Amniotic stem cell (primary cell): ENCODE data around the gene ANKRD36C.
"Not testable (repeated sequence)": the region's sequence is repeated elsewhere in the genome, so short reads cannot be mapped to it uniquely, and the experiment has no call there.

Experiments used
- DNase-seq: peaks from one replicate; lab custom pipeline; 2025; lab: John Stamatoyannopoulos, UW

The ANKRD36C gene

DNA sequence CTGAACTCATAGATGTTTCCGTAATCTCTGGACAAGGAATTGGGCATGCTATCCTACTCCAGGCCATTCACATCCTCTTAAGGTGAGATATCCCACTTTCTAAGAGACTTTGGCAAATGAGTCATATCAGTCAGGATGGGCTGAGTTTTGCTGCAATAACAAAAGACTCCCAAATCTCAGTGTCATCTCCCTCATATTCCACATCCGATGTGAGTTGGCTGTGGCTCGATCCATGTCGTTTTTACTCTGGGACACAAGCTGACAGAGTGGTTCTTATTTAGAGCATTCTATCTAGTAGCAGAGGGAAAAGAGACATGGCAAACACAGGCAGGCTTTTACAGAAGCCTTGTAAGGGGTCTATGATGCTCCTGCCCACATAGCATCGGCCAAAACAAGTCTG, 14.6 kb upstream of the ANKRD36C start:
- not testable (repeated sequence) for DNase-seq

DNA sequence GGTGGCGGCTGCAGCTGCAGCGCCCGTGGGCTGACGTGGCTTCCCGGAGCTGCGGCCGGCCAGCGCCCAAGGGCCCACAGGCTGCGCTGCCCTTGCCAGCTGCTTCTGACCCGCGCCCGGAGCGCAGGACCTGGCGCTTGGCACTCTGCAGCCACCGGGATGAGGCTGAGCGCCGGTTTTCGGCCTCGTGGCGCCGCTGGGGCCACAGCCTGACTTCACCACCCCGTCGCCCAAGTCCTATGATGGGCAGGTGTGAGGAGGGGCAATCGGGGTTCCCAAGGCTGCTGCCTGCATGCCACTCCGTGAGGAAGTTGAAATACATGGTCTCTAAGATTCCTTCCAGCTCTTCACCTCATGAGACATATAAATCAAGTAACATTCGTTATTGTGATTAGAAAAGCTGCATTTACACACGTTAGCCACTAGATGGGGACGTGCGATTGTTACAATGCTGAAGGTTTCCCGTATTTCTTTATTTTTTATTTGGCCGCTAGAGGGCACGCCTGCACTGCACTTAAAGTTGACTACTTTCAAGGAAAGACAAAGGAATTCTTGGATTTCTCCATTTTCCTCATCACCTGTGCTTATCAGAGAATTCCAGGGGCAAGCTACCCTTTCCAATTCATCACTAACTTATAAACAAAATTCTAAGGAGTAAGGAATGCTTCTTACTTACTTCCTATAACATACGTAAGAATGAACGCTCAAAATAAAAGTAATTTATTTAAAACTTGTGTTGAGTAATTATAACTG, 1.1 kb upstream of the ANKRD36C start:
- DNase-seq, result not testable (repeated sequence)

DNA sequence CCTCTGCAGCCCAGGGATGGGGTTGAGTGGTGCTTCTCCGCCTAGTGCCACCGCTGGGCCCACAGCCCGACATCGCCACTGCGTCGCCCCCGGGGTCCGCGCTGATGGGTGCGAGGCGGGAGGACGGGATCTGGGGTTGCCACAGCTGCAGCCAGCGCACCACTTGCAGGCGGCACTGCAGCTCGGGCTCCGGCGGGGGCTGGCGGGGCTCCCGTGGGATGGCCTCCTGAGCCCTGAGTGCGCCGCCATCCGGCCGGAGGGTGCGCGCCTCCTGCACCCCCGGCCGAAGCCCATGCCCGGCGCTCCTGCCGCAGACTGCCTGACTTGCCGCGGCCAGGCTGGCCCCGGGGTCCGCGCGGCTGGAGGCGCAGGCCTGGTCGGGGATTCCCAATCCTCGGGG, 478 bp upstream of the ANKRD36C start:
- not testable (repeated sequence) for DNase-seq

DNA sequence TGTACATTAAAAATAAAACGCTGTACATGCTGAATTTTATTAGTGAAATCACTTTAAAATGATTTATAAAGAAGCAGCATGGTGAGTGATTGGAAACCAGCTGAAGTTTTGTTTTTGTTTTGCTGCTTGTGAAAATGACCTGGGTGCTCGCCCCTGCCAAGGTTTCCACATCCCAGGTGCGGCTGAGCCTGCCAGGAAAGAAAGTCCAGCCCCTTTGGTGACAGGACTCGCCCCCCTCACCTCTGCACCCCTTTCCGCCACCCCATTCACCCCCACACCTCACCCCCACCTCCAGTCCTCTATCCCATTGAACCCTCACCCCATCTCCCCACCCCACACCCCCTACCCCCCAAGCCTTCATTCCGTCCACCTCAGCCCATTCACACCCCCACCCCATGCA, 740 bp downstream of the ANKRD36C start:
- not testable (repeated sequence) for DNase-seq

DNA sequence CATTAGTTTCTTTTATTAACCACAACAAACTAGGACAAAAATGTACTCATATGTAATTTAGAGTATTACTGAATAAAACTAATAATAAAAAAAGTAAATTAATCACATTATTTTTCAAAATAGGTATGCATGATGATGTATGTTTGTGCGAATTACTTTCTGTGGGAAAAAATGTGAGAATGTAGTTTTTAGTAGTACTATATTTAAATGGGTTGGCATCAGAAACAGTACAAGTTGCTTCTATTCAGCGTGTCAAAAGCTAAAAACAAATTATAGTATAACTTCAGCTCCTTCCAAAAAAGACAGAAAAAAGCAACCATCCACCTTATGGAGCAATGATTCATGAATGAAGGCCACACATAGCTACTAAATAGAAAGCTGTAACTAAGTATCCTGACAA, 40.0 kb downstream of the ANKRD36C start:
- DNase-seq, result not testable (repeated sequence)

DNA sequence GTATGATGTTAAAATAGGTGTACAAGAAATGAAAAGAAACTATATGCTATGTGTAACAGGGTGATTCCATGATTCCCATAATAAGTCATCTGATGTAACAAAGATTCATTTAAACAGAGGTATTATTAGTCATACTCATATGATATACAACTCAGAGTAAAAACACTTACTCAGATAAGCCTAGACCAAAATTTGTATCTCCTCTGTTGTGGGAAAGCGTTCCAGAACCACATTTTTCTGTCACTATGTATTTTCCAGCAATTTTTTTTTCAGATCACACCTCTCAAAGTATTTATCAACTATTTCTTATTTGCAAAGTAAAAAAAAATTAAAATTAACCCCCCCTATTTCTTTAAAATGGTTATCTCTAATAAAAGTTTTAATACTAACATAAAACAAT, 43.6 kb downstream of the ANKRD36C start:
- DNase-seq, result not testable (repeated sequence)

DNA sequence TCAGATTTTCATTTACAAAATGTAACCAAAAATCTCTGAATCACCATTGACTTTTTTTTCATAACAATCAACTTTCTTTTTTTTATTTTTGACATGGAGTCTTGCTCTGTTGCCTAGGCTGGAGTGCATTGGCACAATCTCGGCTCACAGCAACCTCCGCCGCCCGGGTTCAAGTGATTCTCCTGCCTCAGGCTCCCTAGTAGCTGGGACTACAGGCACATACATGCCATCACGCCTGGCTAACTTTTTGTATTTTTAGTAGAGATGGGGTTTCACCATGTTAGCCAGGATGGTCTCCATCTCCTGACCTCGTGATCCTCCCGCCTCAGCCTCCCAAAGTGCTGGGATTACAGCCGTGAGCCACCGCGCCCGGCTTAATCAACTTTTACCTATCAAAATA, 51.7 kb downstream of the ANKRD36C start:
- not testable (repeated sequence) for DNase-seq

DNA sequence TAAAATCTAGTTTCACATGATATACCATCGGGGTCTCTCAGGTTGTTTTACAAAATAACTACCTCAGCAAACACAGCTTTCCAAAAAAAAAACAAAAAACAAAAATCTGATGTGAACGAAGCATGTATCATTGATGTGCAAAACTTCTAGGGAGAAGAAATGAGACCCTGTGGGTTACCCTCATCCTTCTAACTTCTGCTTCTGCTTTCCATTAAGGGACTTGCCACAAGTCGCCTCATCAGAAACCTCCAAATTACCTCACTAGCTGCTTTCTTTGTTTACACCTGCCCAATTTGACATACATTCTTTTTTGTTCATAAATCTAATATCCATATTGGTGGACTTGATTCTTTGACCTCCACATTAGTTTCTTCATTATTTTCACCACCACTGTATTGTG, 60.9 kb downstream of the ANKRD36C start:
- not testable (repeated sequence) for DNase-seq

DNA sequence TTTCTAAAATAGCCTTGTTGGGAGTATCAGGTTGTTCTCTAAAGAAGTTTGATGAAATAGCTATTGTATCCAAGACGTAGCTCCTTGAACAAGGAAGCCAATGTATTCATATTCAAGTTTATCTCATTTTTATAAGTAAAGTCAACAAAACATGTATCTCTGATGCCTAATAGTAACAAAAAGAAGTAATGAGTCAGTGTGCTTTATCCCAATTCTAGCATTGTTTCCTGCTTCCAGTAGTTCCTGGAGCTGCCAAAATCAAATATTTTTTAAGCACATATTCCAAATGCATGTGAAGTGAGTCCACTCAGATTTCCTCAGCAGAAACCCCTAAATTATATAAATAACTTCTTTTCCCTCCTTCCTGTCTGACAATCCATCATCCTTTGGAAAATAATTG, 74.6 kb downstream of the ANKRD36C start:
- not testable (repeated sequence) for DNase-seq

DNA sequence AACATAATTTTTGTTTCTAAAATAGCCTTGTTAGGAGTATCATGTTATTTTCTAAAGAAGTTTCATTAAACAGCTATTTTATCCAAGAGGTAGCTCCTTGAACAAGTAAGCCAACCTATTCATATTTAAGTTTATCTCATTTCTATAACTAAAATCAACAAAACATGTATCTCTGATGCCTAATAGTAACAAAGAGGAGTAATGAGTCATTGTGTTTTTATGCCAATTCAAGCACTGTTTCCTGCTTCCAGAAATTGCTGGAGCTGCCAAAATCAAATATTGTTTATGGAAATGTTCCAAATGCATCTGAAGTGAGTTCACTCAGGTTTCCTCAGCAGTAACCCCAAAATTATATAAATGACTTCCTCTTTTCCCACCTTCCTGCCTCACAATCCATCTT, 76.5 kb downstream of the ANKRD36C start:
- DNase-seq, result not testable (repeated sequence)

DNA sequence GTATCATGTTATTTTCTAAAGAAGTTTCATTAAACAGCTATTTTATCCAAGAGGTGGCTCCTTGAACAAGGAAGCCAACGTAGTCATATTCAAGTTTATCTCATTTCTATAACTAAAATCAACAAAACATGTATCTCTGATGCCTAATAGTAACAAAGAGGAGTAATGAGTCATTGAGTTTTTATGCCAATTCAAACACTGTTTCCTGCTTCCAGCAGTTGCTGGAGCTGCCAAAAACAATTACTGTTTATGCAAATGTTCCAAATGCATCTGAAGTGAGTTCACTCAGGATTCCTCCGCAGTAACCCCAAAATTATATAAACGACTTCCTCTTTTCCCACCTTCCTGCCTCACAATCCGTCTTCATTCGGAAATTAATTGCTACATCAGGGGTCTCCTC, 80.2 kb downstream of the ANKRD36C start:
- not testable (repeated sequence) for DNase-seq

DNA sequence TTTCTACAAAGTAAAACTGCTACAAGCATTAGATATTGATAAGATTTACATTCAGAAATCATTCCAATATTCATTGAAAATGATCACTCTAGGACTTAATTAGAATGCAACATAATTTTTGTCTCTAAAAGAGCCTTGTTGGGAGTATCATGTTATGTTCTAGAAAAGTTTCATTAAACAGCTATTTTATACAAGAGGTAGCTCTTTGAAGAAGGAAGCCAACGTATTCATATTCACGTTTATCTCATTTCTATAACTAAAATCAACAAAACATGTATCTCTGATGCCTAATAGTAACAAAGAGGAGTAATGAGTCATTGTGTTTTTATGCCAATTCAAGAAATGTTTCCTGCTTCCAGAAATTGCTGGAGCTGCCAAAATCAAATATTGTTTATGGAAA, 97.2 kb downstream of the ANKRD36C start:
- not testable (repeated sequence) for DNase-seq

DNA sequence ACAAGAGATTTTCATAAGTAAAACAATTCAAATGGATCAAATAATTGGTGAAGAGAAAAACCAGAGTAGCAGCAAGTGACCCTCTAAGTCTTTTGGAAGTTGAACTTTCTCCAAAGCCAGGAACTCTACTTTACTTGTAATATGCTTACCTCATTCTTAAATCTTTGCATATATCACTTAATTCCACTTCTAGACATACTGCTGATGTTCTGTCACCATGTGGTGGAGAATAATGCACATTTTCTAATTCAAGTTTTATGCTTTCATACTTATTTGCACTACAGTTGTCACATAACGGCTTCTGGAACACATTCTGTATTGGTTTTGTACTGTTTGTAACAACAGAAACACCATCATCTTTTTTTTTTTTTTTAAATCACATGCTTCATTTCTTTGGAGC, 123.7 kb downstream of the ANKRD36C start:
- DNase-seq, result not testable (repeated sequence)

DNA sequence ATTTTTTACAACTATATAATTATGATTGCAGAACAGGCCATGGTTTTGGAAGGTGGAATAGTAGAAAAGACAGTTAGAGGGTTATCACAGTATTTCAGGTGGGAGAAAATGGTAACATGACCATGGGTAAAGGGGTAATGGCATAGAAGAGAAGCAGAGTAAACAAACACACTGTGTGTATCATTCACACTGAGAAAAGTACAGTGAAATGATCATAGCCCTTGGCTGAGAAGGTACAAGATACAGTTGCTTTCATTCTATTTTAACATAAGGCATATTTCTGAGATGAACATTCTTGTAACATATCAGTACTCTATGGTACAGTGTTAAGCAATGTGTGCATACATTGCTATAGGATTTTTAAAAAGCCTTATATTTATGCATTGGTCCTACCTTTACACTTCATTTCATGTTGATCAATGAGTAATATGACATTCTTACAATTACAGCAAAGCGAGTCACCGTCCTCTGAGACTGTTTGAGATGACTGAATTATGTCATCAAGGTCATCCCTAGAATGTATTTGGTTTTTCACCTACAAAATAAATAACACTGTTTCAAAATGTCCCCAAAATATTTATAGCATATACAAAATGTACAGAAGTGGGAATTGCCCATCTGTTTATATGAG, 124.5 kb downstream of the ANKRD36C start:
- not testable (repeated sequence) for DNase-seq

DNA sequence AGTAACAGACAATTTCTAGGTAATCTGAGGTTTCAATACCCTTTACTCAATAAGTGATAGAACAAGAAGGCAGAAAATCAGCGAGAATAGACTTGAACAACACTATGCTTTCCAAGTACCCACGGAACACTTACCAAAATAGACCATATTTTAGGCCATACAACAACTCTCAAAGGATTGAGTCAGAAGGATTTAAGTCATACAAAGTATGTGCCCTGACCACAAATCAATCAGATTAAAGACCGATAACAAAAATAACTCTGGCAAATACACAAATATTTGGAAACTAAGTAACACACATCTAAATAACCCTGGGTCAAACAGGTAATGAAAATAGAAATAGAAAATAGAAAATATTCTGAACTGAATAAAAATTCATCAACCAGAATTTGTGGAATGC, 129.5 kb downstream of the ANKRD36C start:
- DNase-seq, result not testable (repeated sequence)

DNA sequence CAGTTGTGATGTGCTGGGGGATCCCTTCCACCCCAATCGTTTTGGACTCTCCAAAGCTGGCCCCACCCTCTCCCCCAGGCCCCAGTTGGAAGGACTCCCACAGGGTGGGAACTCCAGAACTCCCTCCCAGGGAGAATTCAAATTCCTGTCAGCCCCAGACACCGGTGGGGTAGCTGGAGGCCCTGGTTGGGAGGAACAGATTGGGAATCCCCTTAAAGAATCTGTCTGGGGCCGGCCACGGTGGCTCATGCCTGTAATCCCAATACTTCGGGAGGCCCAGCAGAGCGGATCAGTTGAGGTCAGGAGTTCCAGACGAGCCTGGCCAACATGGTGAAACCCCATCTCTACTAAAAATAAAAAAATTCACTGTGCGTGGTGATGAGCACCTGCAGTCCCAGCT, 155.5 kb downstream of the ANKRD36C start:
- DNase-seq, result no peak

DNA sequence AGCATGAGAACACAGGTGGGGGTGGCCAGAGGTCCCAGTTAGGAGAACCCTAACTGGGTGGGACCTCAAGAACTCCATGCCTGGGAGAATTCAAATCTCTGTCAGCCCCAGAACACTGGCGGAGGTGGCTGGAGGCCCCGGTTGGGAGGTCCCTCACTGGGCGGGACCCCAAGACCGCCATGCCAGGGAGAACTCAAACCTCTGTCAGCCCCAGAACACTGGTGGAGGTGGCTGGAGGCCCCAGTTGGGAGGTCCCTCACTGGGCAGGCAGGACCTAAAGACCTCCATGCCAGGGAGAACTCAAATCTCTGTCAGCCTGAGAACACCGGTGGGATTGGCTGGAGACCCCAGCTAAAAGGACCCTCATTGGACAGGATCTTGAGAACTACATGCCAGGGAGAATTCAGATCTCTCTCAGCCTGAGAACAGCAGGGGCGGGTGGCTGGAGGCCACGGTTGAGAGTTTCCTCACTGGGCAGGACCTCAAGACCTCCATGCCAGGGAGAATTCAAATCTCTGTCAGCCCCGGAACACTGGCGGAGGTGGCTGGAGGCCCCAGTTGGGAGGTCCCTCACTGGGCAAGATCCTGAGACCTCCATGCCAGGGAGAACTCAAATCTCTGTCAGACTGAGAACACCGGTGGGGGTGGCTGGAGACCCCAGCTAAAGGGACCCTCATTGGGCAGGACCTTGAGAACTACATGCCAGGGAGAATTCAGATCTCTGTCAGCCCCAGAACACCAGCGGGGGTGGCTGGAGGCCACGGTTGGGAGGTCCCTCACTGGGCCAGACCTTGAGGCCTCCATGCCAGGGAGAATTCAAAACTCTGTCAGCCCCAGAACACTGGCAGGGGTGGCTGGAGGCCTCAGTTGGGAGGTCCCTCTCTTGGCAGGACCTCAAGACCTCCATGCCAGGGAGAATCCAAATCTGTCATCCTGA, 157.3 kb downstream of the ANKRD36C start:
- not testable (repeated sequence) for DNase-seq

DNA sequence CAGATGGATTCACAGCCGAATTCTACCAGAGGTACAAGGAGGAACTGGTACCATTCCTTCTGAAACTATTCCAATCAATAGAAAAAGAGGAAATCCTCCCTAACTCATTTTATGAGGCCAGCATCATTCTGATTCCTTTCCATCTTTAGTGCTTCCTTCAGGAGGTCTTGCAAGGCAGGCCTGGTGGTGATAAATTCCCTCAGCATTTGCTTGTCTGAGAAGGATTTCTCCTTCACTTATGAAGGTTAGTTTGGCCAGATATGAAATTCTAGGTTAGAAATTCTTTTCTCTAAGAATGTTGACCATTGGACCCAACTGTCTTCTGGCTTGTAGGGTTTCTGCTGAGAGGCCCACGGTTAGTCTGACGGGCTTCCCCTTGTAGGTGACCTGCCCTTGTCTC, 167.4 kb downstream of the ANKRD36C start:
- DNase-seq, result not testable (repeated sequence)

DNA sequence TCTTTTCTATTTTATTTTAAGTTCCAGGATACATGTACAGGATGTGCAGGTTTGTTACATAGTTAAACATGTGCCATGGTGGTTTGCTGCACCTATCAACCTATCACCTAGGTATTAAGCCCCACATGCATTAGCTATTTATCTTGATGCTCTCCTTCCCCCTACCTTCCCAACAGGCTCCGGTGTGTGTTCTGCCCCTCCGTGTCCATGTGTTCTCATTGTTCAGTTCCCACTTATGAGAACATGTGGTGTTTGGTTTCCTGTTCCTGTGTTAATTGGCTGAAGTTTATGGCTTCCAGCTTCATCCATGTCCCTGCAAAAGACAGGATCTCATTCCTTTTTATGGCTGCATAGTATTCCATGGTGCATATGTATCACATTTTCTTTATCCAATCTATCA, 174.1 kb downstream of the ANKRD36C start:
- not testable (repeated sequence) for DNase-seq

DNA sequence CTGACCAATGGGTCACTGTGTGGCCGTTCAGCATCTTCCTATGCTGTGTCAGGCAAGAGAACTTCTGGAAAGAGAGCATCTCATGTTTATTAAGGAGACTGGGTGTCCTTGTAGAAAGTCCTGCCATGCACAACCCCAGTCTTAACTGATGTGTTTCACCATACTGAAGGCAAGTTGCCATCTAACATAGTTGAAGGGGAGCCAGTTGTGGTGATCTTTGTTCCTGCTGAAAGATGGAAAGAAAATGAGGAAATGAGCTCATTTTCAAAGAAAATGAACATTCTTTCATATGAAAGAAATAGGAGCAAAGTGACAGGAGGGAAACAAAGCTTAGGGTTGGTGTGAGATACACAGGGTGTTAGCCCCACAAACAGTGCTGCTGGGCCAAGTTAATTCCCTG, 178.3 kb downstream of the ANKRD36C start:
- DNase-seq, result not testable (repeated sequence)

DNA sequence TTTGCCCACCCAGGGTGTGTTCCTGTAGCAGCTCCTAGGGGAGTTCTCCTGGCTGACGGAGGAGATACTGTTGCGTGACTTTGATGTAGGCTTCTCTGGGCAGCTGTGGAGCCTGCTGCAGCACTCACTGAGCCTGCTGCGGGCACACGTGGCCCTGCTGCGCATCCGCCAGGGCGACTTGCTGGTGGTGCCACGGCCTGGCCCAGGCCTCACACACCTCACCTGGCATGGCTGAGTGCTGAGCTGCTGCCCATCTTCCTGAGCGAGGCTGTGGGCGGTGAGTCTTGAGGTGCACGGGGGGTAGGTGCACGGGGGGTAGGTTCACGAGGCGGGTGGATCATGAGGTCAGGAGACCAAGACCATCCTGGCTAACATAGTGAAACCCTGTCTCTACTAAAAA, 191.7 kb downstream of the ANKRD36C start:
- DNase-seq, result no peak

DNA sequence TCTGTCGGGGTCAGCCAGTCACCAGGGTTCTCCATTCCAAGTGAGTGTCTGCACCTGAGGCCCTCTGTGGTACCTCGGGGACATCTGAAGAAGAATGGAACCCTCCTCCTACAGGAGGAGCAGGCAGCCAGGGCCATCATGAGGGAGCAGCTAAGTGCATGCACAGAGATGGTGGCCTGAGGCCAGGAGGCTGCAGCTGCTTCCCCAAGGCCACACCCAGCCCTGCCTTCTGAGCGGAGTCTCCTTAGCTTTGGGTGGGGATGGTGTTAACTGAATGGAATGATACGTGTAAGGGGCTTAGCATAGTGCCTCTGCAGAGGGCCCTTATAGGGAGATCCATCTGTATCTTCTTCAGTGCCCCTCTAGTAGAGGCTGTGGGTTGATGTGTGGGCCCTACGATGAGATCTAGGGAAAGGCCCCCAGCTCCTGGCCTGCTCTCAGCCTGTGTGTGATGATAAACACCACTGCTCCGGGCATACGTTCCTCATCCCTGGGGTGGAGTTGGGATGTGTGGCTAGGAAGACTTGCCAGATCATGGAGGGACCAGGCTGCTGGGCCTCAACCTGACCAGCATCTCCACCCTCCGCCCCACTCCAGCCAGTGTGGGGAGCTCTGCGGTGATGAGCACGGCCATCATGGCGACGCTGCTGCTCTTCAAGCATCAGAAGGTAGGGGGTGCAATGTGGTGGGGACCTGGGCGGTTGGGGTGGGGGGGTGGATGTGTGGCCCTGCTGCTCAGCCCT, 192.3 kb downstream of the ANKRD36C start:
- not testable (repeated sequence) for DNase-seq
